Peyer's patch (tissue), 4 donors: Measurements from ENCODE around the gene FAIM2.

Experiments used
- POLR2A ChIP-seq, 2 donors: fragments of 450-650 bp; IDR thresholded peaks; one replicate each; pipeline ENCODE4 v1.5.1; 2017; ENCODE audit warnings: antibody characterized with exemption in 2 of 2, mild to moderate bottlenecking in 2 of 2, moderate library complexity in 2 of 2
- TF ChIP-seq, protein P1 (sequence below), 6 experiments: fragments of 450-650 bp in 4 of 6; fragments of 200-600 bp in 2 of 6; sonication (generic) in 1 of 6; IDR thresholded peaks; one replicate each; pipeline ENCODE4 v1.5.1; 2017 to 2019; ENCODE audit warnings: antibody characterized with exemption in 6 of 6, mild to moderate bottlenecking in 3 of 6, moderate library complexity in 1 of 6

DNA sequence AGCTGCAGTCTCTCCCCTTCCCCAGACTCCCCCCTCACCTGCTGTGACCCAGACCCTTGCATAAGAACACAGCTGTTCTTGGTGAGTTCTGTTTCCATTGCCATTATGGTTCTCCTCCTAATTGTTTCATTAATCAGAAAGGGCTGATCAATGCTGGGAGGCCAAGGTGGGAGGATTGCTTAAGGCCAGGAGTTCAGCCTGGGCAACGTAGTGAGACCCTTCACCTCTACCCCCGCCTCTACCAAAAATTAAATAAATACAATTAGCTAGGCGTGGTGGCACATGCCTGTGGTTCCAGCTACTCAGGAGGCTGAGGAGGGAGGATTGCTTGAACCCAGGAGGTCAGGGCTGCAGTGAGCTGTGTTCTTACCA is 17.2 kb upstream of the FAIM2 start:
- TF ChIP-seq, protein P1, sequence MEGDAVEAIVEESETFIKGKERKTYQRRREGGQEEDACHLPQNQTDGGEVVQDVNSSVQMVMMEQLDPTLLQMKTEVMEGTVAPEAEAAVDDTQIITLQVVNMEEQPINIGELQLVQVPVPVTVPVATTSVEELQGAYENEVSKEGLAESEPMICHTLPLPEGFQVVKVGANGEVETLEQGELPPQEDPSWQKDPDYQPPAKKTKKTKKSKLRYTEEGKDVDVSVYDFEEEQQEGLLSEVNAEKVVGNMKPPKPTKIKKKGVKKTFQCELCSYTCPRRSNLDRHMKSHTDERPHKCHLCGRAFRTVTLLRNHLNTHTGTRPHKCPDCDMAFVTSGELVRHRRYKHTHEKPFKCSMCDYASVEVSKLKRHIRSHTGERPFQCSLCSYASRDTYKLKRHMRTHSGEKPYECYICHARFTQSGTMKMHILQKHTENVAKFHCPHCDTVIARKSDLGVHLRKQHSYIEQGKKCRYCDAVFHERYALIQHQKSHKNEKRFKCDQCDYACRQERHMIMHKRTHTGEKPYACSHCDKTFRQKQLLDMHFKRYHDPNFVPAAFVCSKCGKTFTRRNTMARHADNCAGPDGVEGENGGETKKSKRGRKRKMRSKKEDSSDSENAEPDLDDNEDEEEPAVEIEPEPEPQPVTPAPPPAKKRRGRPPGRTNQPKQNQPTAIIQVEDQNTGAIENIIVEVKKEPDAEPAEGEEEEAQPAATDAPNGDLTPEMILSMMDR (IDR thresholded peaks at IDR 0.05) = no peak
- no peak for TF ChIP-seq POLR2A (IDR thresholded peaks at IDR 0.05)
